ENCODE results near the gene DHRS3.

- TF ChIP-seq ZNF207 (IDR thresholded peaks at IDR 0.05; ENCODE audit: borderline replicate concordance) (no peak), CBX5 (IDR thresholded peaks at IDR 0.05; ENCODE audit: low read depth) (no peak), BHLHE40 (IDR thresholded peaks at IDR 0.05; ENCODE audit: borderline replicate concordance in 1 of 2, low read depth in 2 of 2, low read length in 1 of 2) (no peak), POLR2A (IDR thresholded peaks at IDR 0.05; ENCODE audit: low read depth, low read length) (no peak), SMARCA5 (IDR thresholded peaks at IDR 0.05) (no peak), USF2 (IDR thresholded peaks at IDR 0.05; ENCODE audit: borderline replicate concordance, low read depth, low read length) (no peak)
Measured at GRCh38 chr1:12643079-12643478, 25.1 kb upstream of the DHRS3 start.
